ENCODE data around the gene CFD.
"Not testable (repeated sequence)": the region's sequence is repeated elsewhere in the genome, so short reads cannot be mapped to it uniquely, and the experiment has no call there.

Gene CFD

DNA sequence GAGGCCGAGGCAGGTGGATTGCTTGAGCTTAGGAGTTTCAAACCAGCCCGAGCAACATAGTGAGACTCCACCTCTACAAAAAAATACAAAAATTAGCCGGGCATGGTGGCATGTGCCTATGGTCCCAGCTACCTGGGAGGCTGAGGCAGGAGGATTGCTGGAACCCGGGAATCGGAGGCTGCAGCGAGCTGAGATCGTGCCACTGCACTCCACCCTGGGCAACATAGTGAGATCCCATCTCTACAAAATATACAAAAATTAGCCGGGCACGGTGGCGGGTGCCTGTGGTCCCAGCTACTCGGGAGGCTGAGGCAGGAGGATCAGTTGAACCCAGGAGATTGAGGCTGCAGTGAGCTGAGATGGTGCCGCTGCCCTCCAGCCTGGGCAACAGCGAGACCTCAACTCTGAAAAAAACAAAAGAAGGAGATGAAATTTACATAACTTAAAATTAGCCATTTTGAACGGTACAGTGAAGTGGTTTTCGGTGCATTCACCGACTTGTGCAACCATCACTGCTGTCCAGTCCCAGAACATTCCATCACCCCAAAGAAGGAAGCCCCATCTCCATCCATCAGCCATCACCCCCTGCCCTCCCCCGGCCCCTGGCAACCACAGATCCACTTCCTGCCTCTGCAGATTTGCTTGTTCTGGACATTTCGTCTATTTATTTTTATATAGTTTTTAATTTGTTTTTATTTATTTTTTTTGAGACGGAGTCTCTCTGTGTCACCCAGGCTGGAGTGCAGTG is 33.4 kb upstream of the CFD start:
- DNase-seq, result no peak

- no peak for DNase-seq
Measured at GRCh38 chr19:827314-827709, 32.2 kb upstream of the CFD start.

GRCh38 chr19:827710-828321 is 31.6 kb upstream of the CFD start, which contains the start of gene AZU1:
Gene AZU1 (plus strand): TSS chr19:827837. CDS start chr19:827847, 10 bp downstream.
- DNase-seq, result no peak

DNA sequence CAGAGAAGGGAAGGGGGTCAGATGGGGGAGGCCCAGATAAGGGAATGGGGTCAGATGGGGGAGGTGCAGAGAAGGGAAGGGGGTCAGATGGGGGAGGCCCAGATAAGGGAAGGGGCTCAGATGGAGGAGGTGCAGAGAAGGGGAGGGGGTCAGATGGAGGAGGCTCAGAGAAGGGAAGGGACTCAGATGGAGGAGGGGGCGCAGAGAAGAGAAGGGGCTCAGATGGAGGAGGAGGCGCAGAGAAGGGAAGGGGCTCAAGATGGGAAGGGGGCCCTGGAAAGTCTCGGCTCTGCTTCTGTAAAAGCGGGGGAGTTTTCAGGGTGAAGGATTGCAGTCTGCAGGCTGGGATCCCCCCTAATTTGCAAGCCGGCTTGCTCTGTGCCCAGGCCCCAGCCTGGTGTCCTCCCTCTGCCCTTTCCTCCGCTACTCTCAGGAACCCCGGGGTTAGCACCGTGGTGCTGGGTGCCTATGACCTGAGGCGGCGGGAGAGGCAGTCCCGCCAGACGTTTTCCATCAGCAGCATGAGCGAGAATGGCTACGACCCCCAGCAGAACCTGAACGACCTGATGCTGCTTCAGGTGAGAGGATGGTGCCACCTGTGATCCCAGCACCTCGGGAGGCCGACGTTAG is 30.2 kb upstream of the CFD start:
- DNase-seq, result no peak

DNA sequence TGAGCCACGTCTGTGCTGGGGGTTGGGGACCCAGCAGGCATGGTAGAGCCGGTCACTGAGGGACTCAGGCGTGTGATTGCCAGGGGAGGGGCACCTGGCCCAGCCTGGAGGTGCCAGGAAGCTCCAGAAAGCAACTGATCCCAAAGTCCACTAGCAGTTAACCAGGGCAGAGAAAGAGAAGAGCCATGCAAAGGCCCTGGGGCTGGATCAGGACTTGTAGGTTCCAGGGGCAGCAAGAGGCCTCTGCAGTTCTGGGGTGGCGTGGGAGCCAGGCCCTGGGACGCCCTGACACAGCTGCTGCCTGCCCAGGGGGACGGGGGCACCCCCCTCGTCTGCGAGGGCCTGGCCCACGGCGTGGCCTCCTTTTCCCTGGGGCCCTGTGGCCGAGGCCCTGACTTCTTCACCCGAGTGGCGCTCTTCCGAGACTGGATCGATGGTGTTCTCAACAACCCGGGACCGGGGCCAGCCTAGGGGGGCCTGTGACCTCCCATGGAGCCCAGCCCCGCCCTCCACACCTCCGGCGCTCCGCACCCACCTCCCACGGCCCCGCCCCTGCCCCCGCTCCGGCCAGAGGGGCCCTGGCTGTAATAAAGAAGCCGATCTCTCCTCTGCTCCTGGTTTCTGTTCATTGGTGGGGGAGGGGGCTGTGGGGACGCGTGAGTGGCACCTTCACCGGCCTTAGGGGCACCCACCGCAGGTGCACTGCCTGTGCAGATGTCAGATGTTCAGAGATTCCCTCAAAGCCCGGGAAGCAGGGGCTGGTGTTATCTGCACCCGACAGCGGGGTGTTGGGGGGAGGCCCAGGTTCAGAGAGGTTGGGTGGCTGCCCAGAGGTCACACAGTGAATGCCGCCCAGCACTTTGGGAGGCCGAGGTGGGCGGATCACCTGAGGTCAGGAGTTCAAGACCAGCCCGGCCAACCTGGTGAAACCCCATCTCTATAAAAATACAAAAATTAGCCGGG is 27.8 kb upstream of the CFD start:
- no peak for DNase-seq

DNA sequence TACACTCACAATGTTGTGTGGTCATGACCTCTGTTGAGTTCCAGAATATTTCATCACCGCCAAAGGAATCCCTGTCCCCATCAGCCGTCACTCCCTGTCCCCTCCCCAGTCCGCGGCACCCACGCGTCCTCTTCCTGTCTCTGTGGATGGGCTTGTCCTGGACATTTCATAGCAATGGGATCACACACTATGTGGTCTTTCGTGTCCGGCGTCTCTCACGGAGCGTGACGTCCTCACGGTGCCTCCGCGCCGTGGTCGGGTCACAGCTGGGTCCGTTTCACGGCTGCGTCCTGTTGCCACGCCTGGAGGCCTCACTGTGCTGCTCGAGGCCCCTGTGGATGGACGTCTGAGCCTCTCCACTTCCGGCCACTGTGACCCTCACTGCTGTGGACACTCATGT is 25.2 kb upstream of the CFD start:
- no peak for DNase-seq

DNA sequence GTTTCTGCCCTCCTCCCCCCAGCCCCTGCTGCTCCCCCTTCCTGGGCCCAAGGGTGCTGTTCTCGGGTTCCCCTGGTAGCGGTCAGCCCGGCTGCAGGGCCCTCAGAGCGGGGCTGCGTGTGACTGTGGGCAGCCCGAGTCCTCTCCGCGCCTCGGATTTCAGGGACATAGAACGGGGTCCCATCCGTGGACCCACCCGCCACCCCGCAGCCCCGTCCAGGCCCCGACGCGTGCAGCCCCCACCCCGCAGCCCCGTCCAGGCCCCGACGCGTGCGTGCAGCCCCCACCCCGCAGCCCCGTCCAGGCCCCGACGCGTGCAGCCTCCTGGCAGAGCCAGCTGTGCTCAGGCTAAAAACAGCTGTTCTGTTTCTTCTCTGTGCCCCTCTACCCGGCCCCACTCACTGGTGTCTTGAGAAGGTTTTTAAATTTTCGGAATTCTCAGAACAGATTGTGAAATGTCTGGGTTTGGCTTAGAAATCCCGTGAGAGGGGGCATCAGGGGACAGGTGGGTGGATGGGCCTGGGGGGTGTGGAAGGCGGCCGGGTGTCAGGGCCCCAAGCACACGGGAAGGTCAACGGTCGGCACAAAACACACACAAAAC is 24.2 kb upstream of the CFD start:
- DNase-seq, result no peak

DNA sequence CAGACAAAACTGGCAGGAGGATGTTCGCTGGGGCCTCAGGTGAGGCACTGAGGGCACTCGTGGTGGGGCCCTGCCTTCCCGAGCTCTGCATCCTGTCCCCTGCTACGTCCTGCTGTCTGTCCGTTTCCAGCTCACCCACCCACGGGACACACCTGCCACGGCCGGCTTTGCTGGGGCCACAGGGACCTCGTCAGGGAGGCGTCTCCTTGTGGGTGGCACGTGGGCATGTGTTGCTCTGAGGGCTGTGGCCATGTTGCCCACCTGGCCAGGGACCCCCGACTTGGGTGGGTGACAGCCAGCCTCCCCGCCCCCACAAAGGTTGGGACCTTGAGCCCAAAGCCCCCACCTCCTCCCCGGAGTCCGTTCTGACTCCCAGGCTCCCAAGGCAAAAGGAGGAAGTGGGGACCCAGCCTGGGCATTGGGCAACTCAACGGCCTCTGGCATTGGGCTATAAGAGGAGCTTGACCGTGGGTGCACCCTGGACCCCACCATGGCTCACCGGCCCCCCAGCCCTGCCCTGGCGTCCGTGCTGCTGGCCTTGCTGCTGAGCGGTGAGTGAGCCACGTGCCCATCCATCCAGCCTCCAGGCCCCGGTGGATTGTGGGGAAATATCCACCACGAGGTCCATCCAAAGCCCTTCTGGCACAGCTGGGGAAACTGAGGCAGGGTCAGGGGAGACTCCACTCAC is 18.8 kb upstream of the CFD start, which contains the start of gene PRTN3:
Gene PRTN3 (plus strand): TSS at position 481 of the 688 bp plus-strand sequence. CDS start 10 bp downstream, at position 491.
- no peak for DNase-seq

DNA sequence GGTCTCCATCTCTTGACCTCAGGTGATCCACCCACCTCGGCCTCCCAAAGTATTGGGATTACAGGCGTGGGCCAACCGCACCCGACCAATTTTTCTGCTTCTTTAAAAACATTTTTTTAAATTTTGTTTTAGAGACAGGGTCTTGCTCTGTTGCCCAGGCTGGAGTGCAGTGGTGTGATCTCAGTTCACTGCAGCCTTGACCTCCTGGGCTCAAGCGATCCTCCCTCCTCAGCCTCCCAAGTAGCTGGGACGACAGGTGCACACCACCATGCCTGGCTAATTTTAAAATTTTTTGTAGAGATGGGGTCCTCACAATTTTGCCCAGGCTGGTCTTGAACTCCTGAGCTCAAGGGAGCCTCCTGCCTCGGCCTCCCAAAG is 16.7 kb upstream of the CFD start:
- not testable (repeated sequence) for DNase-seq

GRCh38 chr19:843180-843835 is 16.2 kb upstream of the CFD start:
- no peak for DNase-seq

- no peak for DNase-seq
Measured at GRCh38 chr19:843836-844545, 15.5 kb upstream of the CFD start.

DNA sequence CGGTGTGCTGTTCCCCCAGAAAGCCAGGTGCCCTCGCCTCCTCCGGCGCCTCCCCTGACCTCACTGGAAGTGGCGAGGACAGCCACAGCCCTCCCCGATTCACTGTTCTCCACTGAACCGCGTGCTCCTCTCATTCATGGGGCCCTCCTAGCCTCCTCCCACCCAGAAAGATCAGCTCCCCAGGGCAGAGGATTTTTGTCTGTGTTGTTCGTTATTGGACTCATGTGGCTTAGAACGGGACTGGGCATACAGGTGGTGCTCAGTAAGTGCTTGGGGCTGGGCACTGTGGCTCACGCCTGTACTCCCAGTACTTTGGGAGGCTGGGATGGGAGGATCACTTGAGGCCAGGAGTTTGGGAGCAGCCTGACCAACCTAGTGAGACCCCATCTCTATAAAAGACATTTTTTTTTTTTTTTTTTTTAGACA is 14.9 kb upstream of the CFD start:
- DNase-seq, result no peak

DNA sequence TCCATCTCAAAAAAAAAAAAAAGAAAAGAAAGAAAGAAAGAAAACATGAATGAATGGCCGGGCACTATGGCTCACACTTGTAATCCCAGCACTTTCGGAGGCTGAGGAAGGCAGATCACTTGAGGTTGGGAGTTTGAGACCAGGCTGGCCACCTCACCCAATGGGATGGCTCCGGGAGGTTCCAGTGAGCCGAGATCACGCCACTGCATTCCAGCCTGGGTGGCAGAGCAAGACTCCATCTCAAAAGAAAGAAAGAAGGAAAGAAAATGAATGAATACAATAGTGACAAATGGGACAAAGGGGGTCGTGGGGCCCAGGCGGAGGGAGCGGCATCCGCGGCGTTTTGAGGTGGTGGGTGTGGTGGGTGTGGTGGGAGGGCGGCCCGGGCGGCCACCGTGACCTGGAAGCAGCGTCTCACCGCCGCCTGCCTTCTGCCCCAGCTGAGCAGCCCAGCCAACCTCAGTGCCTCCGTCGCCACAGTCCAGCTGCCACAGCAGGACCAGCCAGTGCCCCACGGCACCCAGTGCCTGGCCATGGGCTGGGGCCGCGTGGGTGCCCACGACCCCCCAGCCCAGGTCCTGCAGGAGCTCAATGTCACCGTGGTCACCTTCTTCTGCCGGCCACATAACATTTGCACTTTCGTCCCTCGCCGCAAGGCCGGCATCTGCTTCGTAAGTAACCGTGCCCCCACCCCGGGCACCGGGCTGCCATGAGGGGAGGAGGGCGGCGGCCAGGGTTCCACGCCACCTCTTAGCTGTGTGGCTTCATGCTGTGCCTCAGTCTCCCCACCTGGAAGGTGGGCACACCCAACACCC is 13.6 kb upstream of the CFD start:
- DNase-seq, result no peak

GRCh38 chr19:848386-848921 is 11.0 kb upstream of the CFD start:
- no peak for DNase-seq

GRCh38 chr19:849195-849594 is 10.3 kb upstream of the CFD start:
- not testable (repeated sequence) for DNase-seq

- no peak for DNase-seq
Measured at GRCh38 chr19:850221-850978, 9.1 kb upstream of the CFD start.

GRCh38 chr19:850979-851335 is 8.5 kb upstream of the CFD start:
- DNase-seq, result no peak

DNA sequence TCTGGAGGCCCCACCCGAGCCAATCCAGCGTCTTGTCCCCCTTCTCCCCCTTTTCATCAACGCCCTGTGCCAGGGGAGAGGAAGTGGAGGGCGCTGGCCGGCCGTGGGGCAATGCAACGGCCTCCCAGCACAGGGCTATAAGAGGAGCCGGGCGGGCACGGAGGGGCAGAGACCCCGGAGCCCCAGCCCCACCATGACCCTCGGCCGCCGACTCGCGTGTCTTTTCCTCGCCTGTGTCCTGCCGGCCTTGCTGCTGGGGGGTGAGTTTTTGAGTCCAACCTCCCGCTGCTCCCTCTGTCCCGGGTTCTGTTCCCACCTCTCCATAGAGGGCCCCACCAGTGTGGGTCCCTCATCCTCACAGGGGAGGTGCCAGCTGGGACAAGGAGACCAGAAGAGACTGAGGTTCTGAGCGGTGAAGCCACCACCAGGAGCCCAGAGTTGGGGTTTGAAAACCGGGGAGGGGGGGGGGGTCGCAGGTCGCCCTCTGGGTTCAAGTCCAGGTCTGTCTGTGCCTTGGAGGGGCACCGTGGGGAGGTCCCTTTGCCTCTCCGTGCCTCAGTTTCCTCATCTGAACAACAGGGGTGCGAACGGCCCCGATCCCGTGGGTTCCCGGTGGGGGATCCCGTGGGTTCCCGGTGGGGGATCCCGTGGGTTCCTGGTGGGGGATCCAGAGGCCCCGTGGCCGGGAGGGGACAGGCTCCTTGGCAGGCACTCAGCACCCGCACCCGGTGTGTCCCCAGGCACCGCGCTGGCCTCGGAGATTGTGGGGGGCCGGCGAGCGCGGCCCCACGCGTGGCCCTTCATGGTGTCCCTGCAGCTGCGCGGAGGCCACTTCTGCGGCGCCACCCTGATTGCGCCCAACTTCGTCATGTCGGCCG is 7.1 kb upstream of the CFD start, which contains the start of gene ELANE:
Gene ELANE (plus strand): TSS at position 168 of the 878 bp plus-strand sequence. CDS start 26 bp downstream, at position 194.
- no peak for DNase-seq

Measured in activated CD4-positive, CD25-positive, alpha-beta regulatory T cell (primary cell).